Fibroblast of skin of abdomen (primary cell): ENCODE results near the gene ALG12. TPM values are rescaled to one million over a fixed set of nuclear protein-coding genes. Genes with fewer than 3 reads are reported as not detected.

Experiments
- DNase-seq: peaks from one replicate; pipeline ENCODE4 v3.0.0-alpha.2; 2013
- polyA plus RNA-seq, 2 experiments: library from polyadenylated mRNA; unstranded; fragments of 120-200 nt; gene quantifications; one replicate each; pipeline ENCODE4 v1.2.1, GENCODE V29; 2013; ENCODE audit not compliant: insufficient read length in 2 of 2

ALG12 gene
- 26.6 TPM for polyA plus RNA-seq (2013, experiment 1 of 2; ENCODE audit: insufficient read length)
- polyA plus RNA-seq (2013, experiment 2 of 2; ENCODE audit: insufficient read length): 27.6 TPM

GRCh38 chr22:49917974-49918910 lies at the start of gene ALG12, which contains the start of gene CRELD2:
Gene ALG12, minus strand, starts transcription at chr22:49918438. Its CDS starts 4,673 bp downstream, at chr22:49913765.
Gene CRELD2, plus strand, starts transcription at chr22:49918634. Its CDS starts 136 bp downstream, at chr22:49918770.
- peak; percentile 97 for DNase-seq

DNA sequence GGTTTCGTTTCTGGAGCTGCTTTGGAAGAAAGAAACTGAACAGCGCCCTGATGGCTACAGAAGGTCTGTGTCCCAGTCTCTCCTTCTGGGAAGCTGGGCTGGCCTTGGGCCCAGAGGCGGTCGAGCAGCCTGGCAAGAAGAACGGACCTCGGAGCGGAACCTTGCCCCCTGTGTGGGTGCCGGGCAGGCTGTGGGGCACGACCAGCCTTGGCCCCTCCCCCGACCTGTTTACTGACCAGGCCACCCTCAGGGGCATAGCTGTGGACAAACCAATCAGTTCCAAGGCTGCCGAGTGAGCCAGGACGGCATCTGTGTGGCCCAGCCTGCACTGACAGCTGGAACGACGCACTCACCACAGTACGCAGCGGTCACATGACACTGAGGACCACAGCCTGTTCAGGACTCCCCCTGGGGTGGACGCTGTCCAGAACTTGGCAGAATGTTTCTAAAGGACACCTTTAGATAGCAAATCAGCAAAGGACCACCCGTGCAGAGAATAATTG lies 49.5 kb upstream of the ALG12 start:
- no peak for DNase-seq

DNA sequence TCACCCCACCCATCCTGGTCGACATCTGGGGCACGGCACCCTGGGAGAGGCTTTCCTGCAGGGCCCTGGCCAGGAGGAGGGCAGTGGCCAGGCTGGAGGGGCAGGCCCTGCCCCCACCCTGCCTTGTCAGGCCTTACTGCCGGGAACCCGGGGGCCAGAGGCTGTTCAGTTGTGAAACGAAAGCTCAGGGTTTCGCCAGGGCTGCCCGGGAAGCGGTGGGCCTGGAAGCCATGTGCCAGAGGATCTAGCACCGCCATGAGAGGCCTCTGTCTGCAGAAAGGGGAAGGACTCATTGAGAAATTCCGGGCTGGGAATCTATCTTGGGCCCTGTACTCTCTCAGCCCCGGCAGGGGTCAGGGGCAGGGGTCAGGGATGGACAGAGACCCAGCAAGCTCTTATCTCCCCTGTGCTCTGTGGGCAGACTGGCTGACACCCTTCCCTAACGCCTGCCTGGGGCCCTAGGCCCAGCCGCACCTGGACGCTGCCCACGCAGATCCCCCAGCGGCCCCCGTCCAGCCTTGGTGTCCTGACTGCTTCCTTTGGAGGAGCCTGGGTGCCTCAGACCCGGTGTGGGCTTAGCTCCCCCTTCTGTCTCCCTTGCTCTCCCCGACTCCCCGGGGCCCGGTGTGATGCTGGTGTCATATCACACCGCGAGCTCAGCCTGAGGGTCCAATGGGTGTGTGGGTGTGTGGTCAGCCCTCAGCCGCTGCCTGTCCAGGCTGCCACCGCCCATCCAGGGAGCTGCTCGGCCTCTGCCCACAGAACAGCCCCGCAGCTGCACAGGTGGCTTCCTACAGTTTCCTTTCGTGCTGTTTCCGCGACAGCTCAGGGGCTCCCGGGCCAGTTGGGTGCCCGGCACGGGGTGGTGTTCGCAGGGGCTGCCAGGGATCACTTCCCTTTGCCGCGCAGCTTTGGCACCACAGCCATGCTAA lies 48.8 kb upstream of the ALG12 start:
- DNase-seq: no peak

DNA sequence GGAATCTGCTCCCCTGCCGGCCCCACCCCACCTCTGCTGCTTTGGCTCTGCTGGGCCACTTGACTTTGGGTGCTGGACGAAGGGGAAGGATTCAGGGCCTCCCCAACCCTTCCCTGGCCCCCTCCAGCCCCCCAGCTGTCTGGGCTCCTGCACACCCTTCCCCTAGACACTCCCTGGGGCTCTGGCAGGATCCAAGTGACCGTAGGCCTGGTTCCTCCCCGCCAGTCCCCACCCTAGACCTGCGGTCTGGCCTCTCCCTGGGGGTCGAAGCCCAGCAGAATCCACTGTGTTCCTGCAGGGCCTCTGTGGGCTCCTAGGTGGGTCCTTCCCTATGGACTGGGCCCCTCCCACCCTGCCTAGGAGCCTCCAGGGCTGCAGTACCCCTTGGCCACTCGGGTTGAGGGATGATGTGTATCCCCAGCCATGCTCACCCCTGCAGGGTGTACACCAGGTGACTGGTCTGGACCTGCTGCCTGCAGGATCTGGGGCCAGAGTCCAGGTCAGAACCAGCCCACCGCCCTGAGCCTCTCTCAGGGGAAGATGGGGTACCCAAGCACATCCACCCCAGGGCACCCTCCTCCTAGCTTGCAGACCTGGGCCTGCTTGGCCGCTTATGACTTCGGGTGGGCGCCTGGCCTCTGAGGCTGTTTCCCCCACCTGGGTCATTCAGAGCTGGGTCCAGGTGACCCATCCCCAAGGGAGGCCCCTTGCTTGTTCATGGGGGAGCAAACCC lies 48.0 kb upstream of the ALG12 start:
- DNase-seq: no peak

GRCh38 chr22:49965091-49966040 lies 47.1 kb upstream of the ALG12 start:
- no peak for DNase-seq

DNA sequence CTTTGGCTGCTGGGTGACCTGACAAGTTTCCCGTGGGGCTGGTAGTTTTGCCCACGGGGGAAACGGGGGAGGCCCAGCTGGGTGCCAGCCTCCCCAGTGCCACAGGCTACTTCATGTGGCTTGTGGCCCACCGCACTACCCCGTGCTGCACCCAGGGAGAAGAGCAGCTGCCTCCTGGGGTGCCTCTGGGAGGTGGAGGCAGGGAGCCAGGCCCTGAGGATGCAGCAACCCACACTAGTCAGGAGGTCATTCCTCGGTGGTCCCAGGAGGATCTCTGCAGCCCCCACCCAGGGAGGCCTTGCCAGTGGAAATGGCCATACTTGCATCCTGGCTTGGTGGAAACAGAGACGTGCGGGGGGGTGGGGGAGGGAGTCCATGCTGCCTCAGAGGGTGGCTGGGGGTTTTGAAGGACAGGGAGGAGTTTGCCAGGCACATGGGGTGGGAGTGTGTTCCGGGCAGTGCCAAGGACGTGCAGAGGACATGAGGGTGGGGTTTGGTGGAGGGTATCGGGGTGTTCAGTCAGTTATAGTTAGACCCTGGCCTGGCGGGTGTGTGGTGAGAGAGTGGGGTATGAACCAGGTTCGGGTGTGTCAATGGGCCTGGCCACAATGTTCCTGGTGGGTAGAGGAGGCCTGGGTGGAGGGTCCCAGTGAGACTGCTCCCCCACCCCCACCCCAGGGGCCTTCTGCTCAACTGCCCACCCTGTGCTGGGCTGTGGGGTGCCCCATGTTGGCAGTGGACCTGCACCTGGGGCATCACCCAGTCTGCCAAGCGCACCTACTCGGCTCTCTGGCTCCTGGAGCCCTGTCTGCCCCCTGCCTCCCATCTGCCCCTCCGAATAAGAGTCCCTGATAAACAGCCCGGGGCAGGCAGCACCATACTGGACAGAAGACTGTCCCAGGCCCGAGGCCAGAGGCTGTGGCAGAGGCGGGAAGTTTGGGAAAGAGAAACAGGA lies 46.2 kb upstream of the ALG12 start:
- DNase-seq: no peak

DNA sequence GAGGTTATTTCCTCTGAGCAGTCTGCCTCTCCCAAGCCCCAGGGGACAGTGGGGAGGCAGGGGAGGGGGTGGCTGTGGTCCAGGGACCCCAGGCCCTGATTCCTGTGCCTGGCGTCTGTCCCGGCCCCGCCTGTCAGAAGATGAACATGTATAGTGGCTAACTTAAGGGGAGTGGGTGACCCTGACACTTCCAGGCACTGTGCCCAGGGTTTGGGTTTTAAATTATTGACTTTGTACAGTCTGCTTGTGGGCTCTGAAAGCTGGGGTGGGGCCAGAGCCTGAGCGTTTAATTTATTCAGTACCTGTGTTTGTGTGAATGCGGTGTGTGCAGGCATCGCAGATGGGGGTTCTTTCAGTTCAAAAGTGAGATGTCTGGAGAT lies 45.4 kb upstream of the ALG12 start:
- DNase-seq: no peak

DNA sequence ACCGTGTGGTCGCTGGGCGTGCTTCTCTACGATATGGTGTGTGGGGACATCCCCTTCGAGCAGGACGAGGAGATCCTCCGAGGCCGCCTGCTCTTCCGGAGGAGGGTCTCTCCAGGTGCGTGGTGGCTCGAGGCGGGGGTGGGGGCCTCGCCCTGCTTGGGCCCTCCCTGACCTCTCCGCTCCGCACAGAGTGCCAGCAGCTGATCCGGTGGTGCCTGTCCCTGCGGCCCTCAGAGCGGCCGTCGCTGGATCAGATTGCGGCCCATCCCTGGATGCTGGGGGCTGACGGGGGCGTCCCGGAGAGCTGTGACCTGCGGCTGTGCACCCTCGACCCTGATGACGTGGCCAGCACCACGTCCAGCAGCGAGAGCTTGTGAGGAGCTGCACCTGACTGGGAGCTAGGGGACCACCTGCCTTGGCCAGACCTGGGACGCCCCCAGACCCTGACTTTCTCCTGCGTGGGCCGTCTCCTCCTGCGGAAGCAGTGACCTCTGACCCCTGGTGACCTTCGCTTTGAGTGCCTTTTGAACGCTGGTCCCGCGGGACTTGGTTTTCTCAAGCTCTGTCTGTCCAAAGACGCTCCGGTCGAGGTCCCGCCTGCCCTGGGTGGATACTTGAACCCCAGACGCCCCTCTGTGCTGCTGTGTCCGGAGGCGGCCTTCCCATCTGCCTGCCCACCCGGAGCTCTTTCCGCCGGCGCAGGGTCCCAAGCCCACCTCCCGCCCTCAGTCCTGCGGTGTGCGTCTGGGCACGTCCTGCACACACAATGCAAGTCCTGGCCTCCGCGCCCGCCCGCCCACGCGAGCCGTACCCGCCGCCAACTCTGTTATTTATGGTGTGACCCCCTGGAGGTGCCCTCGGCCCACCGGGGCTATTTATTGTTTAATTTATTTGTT lies 44.8 kb upstream of the ALG12 start:
- DNase-seq: no peak

DNA sequence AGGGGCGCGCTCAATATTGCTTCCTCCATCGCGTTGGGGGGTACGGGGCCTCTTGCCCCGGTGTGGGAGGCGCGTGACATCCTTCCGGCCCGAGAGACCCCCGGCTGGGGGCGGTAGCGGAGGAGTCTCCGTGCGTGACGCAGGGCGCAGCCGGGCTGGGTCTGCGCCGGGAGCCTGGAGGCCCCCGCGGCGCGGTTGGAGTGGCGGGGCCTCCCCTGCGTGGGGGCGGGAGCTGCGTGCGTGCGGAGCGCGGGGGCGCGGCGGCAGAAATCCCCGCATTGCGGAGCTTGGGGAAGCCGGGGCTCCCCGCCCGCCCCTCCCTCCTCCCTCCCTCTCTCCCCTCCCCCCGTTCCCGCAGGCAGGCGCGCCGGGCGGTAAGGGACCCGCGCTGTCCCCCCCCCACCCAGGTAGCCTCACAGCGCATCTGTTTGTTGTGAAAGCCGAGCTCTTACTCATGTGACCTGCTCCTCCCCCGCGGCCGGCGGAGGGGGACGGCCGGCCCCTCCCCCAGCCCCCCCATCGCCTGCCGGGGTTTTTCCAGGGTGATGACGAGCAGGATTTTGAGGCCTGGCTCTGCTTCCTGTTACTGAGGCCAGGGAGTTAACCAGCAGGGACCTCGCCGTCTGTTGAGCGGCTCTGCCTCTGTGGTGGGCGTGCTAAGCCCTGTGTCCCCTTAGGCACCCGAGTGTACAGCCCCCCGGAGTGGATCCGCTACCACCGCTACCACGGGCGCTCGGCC lies 43.9 kb upstream of the ALG12 start:
- peak; percentile 93 for DNase-seq

- no peak for DNase-seq
Observed at GRCh38 chr22:49961601-49962011, 43.4 kb upstream of the ALG12 start.

DNA sequence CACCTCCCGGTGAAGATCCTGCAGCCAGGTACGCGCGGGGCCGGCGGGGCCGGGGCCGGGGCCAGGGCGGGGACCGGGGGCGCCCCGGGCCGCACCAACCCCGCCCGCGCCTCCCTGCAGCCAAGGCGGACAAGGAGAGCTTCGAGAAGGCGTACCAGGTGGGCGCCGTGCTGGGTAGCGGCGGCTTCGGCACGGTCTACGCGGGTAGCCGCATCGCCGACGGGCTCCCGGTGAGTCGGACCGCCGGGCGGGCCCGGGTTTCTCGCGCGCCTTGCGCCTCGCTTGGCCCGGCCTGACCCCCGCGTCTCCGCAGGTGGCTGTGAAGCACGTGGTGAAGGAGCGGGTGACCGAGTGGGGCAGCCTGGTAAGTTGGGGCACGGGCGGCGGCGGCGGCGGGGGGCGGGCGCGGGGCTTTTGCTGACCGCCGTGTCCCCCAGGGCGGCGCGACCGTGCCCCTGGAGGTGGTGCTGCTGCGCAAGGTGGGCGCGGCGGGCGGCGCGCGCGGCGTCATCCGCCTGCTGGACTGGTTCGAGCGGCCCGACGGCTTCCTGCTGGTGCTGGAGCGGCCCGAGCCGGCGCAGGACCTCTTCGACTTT lies 42.9 kb upstream of the ALG12 start:
- peak; percentile 20 for DNase-seq

DNA sequence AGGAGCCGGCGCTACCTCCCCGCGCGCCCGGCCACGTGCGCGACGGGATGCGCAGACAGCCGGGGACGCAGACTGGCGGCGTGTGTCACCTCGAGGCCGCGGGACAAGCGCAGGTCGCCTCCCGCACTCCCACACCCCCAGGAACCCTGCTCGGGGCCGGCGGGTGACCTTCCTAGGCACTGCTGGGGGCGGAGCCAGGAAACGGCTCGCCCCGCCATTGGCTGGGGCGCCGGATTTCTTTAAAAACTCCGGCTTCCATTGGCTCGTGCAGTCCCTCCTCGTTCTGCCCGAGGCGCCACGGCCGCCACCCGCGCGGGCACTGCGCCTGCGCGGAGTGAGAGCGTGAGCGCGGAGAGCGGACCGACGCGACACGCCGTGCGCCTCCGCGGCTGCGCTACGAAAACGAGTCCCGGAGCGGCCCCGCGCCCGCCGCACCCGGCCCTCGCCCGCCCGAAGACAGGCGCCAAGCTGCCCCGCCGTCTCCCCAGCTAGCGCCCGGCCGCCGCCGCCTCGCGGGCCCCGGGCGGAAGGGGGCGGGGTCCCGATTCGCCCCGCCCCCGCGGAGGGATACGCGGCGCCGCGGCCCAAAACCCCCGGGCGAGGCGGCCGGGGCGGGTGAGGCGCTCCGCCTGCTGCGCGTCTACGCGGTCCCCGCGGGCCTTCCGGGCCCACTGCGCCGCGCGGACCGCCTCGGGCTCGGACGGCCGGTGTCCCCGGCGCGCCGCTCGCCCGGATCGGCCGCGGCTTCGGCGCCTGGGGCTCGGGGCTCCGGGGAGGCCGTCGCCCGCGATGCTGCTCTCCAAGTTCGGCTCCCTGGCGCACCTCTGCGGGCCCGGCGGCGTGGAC lies 42.1 kb upstream of the ALG12 start, which contains the start of gene PIM3:
PIM3 (plus strand) TSS at position 614 of the 846 bp plus-strand sequence; CDS start at position 790, 176 bp downstream.
- peak; percentile 97 for DNase-seq

DNA sequence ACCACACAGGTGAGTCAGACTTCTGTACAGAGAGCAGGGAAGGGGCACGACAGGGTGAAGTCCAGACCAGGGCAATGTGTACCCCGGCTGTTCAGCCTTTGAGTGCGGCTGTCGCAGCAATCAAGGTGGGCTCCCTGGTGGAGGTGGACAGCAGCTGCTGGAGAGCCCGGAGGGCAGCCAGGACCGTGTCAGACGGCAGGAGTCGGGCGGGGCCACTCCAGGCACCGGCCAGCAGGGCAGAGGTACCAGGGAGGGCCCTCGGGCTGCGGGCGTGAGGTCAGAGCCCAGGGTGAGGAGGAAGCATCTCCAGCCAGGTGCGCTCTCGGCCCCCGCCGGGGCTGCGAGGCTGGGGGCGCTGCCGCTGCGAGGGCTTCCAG lies 41.5 kb upstream of the ALG12 start:
- DNase-seq: no peak

DNA sequence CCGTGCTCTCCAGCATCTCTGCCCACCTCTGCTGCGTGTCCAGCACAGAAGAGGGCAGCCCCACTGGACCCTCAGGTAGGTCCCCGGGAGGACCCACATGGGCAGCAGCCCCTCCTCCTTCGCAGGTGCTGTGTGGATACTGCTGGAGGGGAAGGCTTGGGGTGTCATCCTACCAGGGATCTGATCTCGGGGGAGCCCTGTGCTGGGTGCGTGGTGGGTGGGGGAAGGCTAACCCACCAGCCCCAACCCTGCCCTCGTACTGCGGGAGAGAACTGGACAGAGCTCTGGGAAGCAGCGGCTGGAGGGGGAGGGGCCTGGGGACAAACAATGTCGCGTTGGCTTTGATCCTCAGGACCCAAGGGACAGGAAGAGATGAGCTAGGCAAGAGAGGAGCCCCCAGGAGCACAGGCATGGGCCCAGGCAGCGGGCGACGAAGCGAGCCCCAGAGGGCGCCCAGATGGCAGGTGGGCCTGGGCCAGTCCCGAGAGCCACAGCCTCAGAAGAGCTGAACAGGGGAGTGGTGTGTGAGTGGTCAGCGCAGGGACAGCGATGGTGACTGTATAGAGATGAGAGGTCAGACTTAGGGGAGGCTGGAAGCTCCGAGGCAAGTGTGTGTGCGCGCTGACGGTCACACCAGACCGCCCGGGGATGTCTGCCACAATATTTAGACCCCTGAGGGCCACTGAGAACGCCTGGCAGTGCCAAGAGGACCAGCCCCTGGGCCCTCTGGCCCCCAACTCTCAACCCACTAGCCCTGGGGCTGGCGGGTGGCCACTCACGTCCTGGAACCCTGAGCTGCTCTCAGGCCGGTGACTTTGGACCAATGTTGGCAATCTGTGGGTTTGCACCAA lies 40.9 kb upstream of the ALG12 start:
- no peak for DNase-seq

GRCh38 chr22:49958366-49958921 lies 40.2 kb upstream of the ALG12 start:
- DNase-seq: no peak
